ENCODE results near the gene TMEM245.

TMEM245 gene

DNA sequence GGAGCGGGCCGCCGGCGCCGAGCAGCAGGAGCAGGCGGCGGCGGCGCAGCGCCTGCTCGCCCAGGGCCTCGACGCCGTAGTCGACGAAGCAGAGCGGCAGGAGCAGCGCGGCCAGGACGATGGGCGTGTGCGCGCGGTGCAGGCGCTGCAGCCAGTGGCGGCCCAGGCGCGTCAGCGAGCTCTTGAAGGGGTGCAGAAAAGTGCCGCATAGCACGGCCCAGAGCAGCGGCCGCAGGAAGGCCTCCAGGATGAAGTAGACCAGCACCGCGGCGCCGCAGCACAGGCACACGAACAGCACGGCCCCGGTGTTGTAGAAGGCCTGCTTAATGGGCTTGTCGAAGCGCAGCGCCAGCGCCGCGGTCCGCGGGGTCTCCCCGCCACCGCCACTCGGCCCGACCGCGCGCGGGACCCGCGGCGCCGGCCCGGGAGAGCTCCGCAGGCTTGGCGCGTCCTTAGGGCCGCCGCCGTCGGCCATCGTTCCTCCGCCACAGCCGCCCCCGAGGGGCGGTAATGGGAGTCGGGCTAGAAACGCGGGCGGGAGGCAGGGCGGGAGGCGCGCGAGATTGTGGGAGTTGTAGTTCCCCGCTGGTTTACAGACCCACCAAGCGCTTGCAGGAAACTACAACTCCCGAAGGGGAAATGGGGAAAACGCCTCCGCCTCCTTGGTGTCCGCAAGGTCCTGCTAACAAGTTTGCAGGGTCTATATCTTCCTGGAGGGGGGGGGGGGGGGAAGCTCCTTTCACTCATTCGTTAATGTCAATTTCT, at the start of gene TMEM245:
TSS of gene TMEM245 (minus strand) at position 509 of the 765 bp plus-strand sequence. CDS start at position 475, 34 bp downstream.
- peak; percentile 88 for DNase-seq (ENCODE audit: low read depth)

DNA sequence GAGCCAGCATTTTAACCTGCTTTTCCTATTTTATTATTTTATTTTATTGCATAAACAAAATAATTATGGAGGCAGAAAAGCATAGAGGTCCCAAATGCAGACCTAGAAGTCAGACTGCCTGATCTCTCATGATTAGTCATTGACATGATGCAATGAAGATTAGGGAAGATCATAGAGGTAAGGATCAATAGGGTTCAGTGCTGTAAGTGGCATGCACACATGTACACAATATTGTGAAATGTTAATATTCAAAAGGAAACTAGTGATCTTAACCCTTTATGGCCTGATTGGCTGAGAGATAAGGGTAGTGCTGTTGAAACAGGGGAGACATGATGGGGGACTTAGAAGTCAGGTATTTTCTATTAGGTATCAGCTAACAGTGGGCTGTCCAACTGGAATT, 48.4 kb upstream of the TMEM245 start:
- DNase-seq (ENCODE audit: low read depth), result no peak

DNA sequence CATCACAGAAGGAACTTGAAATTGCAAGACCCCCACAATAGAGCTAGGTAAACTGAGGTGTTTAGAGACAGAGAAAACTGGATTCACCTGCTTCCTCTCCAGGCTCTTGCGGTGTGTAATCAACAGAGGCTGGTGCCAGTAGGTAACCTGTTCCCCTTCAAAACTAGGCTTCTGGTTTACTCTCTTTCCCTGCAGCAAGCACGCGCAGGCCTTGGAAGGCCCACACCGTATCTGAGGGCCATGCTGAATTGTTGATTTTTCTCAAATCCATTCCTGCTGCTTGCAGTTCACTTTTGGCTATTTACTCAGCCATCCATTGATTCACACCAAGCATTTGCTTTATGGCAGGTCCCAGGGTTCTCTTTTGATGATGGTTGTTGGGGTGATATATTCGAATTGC, 48.0 kb upstream of the TMEM245 start:
- no peak for DNase-seq (ENCODE audit: low read depth)

DNA sequence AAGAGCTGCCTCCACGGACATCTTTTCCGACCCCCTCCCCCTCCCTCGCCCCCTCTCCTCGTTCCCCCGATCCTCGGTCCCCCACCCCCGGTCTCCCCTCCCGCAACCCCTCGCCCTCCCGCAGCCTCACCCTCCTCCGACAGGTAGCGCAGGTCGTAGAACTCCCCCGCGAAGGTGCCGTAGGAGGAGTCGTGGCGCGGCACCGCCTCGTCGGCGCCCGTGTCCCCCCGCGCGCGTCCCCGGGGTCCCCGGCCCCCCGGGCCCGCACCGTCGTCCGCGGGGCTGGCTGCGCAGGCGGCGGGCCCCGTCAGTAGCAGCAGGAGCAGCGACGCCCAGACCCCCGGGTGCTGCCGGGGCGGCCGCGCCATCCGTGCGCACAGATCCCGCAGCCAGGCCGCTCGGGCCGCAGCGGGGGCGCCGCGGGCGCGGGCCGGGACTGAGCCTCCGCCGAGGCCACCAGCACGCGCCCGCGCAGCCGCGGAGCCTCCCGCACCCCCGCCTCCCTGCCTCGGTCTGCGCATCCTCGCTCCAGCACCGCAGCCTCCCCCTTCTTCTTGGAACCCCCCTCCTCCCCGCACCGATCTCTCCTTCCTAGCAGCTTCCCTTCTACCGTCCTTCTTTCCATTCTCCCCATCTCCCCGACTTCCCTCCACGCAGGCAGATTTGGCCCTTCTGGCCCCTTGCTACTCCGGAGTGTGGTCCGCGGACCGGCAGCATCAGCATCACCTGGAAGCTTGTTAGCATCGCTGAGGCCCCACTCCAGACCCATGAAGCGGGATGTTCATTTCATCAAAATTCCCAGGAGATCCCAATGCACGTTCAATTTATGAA, 47.2 kb upstream of the TMEM245 start, which contains the start of gene FRRS1L:
TSS of gene FRRS1L (minus strand) at position 479 of the 831 bp plus-strand sequence. CDS start at position 368, 111 bp downstream.
- DNase-seq (ENCODE audit: low read depth), result no peak

DNA sequence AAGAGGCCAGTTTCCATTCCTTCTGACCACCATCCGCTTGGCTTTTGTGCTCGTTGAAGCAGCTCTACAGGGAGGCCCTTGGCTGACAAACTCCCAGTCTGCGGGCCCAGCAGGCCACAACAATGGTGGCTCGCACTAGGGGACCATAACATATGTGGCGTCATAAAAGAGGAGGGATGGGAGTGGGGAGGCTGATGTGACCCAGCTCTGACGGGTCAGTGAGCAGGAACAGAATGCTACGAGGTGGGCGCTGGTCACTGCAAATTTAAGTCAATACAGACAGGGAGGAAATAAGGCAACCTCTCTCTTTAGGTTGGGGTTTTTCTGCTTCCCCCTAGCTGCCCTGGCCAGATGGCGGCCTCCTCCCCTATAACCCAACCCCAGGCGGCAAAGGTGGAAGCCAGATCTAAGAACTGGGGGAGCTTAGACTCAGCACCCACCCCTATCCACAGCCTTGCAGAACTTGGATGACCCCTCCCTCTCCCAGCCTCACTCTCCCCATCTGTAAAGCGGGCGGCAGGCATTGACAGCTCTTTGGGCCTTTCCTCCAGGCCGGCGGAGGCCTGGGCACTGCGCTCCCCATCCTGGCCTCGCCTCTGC, 46.5 kb upstream of the TMEM245 start:
- DNase-seq (ENCODE audit: low read depth), result no peak

DNA sequence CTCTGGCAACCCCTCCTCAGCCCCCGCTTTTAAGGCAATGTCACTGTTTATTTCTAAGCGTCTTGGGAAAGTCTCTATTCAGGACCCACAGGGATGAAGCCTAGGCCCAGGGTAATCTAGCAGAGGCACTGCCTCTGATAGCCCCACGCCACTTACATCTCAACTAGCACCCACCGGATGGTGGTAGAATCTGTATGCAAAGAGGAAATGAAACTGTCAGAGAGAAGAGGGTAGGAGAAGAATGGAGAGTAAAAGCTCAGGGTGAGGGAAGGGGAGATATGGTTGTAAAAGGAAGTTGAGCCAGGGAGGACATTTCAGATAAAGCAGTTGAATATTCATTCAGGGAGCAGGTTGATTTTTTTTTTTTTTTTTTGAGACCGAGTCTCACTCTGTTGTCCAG, 44.3 kb upstream of the TMEM245 start:
- DNase-seq (ENCODE audit: low read depth), result no peak

DNA sequence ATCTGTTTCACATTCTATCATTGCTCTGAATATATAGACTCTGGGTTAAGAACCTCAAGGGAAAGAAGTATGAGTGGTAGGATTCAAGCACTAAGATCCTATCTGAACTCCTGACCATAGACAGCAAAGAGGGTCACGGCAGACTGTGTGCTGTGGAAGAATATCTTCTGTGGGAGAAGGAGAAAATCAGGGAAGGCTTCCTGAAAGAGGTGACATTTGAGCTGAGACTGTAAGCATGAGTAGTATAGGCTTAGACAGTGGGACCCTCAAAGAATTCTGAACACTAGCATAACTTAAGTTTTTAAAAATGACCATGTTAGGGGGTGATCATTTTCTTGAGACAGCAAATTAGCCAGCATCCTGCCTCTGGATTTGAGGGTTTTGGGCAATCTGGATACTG, 43.4 kb upstream of the TMEM245 start:
- no peak for DNase-seq (ENCODE audit: low read depth)

DNA sequence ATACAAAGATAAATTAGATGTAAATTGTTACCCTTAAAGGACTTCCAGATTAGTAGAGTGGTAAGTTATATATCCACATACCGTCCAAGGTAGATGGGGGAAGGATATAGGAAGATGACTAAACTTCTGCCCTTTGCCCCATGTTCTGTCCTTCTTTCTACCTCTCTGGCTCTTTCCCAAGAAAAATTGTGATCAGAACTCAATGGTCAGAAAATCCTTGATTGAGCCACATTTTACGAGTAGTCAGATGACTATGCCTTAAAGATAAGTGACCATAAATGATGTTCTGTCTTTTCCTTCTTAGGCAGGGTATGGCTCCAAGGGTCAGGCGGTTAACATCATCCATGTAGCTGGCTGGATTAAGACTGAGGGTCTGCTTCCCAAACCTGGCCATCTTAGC, 42.9 kb upstream of the TMEM245 start:
- DNase-seq (ENCODE audit: low read depth), result no peak

DNA sequence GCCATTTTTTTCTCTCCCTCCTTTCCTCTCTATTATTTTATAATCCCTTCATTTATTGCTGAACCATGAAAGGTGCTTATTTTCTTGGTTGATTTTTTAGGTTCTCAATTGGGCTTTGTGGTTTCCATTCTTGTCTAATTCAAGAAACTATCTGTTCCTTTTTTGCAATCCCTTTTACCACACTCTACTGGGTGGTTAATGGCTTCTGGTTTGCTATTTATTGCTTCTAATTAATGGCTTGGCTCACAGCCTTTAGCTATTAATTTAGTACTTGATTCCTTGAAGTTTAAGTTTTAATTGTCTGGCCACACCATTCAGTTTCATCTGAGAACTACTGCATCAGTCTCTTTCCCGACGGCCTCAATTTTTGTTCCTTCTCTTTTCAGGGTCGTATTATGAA, 41.7 kb upstream of the TMEM245 start:
- DNase-seq (ENCODE audit: low read depth), result no peak

DNA sequence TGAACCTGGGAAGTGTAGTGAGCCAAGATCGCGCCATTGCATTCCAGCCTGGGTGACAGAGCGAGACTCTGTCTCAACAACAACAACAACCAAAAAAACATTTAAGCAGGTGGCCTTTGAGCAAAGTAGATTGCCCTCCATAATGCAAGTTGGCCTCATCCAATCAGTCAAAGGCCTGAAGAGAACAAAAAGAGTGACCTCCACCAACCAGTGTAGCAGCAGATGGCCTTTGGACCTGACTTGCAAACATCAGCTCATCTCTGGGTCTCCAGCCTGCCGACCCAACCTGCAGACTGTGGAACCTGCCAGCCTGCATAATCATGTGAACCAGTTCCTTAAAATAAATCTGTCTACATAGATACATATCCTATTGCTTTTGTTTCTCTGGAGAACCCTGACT, 39.8 kb upstream of the TMEM245 start:
- DNase-seq (ENCODE audit: low read depth), result no peak

DNA sequence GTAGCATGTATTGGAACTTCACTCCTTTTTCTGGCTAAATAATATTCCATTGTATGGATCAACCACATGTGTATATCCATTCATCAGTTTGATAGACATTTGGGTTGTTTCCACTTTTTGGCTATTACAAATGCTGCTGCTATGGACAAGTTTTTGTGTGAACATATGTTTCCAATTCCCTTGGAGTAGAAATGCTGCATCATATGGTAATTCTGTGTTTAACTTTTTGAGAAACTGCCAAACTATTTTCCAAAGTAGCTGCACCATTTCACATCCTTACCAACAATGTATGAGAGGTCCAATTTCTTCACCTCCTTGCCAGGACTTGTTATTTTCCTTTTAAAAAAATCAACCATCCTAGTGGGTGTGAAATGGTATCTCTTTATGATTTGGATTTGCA, 38.9 kb upstream of the TMEM245 start:
- DNase-seq (ENCODE audit: low read depth), result no peak

DNA sequence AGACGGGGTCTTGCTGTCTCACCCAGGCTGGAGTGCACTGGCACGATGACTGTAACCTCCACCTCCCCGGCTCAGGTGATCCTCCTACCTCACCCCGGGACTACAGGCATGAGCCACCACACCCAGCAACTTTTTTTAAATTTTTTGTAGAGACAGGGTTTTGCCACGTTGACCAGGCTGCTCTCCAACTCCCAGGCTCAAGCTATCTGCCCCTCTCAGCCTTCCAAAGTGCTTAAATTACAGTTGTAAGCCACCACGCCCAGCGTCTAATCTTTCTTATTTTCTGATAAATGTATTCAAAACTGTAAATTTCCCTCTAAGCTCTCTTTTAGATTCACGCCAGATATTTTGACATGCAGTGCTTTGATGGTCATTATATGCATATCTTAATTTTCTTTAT, 37.0 kb upstream of the TMEM245 start:
- DNase-seq (ENCODE audit: low read depth), result no peak

DNA sequence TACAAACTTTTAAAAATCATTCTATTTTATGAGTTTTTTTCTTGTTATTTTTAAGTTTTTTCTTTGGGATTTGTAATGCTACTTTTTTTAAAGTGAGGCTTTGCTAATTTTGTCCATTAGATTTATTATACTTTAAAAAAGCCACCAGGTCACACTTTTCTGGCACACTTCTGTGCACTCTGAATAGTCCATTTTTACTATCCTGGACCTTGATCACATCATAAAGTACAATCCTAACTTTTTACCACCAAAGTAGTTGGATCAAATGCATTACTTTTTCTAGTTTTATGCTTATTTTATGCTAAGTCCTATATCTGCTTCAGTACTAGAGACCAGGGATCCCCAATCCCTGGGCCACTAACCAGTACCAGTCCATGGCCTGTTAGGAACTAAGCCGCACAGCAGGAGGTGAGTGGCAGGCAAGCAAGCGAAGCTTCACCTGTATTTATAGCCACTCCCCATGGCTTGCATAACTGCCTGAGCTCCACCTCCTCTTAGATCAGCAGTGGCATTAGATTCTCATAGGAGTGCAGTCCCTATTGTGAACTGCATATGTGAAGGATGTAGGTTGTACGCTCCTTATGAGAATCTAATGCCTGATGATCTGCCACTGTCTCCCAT, 31.3 kb upstream of the TMEM245 start:
- DNase-seq (ENCODE audit: low read depth), result no peak

DNA sequence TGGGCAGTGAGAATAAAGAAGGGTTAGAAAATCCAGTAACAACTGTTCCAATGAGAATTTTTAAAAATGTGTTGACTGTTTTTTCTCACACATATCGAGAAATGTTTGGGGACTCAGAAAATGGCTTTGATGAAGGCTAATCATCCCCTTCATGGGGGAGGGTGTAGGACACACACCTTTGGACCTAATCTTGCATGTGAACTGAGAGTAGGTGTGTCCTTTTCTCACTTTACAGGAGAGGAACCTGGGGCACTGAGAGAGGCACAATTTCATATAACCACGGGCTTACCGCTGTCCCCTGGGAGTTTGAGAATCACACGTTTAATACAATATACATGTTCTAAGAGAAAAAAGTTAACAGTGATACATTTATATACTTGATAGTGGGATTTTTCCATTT, 30.0 kb upstream of the TMEM245 start:
- no peak for DNase-seq (ENCODE audit: low read depth)

DNA sequence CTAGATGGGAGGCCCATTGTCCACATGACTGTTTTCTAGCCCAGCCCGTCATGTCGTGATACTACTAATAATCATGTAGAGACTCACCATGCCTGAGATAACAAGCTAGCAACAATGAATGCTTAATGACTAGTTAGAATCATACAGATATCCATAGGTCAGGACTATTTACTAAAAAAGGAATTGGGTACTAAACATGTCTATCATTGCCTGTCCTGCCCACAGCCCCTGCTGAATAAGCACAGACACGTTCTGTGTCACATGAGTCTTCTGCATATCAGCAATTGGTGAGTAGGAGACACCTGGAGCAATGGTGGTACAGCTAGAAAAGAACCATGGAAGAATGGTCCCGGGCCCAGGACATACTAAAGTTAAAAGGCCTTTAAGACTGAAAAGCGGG, 29.3 kb upstream of the TMEM245 start:
- DNase-seq (ENCODE audit: low read depth), result no peak

DNA sequence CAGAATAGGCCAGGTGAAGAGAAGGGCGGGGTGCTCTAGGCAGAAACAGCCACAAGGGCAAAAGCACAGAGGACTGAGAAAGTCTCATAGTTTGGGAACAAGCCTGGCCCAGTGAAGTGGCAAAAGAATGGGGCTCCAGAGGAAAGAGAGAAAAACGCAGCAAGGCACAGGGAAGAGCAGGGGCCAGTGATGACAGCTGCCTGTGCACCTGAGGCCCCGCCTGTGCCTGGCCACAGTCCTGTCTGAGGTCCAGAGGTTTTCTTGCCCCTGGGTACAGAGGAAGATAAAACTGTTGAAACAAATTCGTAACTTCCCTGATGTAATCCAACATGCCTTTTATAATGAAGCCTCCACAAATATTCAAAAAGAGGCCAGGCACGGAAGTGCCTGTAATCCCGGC, 25.3 kb upstream of the TMEM245 start:
- DNase-seq (ENCODE audit: low read depth), result no peak

DNA sequence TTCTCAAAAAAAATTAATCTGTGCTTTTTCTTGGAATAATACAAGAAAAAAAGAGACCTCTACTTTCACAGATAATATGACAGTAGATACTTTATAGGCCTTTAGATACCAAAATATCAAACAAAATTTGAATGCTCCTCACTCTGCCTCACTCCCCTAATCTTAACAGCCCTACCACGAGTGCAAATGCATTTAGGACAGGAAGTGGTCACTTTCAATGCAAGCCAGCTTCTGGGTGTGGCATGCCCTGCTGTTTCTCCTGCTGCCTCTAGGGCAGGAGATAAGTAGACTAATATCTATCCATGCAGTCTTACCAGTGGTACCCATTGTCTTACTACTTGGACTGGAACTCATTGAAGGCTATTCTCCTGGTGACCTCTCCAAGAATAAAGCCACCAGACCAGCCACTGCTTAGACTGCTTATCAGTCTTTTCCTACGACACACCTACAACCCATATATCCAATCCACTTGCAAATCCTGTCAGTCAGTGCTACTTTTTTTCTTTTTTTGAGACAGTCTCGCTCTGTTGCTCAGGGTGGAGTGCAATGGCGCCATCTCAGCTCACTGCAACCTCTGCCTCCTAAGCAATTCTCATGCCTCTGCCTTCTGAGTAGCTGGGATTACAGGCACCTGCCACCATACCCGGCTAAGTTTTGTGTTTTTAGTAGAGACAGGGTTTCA, 24.3 kb upstream of the TMEM245 start:
- DNase-seq (ENCODE audit: low read depth), result no peak

DNA sequence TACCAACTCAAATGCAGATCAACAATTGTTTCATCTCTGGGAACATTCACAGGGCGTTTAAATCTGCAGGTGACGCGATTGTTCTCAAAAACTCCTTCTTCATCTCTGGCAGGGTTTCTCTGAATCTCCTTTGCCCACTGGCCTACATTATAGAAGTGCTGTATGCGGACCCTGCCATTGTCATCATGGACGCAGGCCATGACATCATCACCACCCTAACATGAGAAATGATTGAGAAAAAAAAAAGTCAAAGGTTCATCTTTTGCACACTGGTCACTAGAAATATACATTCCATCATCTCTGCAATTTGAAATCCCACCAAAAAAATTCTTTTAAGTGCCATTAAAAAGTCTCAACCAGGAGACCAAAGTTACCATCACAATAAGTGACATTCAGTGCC, 21.6 kb upstream of the TMEM245 start:
- no peak for DNase-seq (ENCODE audit: low read depth)

DNA sequence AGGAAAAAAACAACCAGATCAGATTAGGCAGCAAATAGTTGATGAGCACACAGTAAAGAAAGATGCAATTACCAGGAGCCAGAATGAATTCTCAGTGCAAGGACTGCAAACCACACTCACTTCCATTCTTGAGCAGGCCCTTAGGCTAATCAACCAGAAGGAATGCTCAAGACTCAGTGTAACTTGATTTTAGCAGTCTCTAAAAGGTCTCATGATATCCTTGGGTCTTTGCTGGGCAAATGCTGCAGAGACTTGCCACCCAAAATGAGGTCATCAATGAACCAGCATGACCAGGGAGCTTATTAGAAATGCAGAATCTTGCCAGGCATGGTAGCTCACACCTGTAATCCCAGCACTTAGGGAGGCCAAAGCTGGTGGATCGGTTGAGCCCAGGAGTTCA, 20.1 kb upstream of the TMEM245 start:
- DNase-seq (ENCODE audit: low read depth), result no peak

DNA sequence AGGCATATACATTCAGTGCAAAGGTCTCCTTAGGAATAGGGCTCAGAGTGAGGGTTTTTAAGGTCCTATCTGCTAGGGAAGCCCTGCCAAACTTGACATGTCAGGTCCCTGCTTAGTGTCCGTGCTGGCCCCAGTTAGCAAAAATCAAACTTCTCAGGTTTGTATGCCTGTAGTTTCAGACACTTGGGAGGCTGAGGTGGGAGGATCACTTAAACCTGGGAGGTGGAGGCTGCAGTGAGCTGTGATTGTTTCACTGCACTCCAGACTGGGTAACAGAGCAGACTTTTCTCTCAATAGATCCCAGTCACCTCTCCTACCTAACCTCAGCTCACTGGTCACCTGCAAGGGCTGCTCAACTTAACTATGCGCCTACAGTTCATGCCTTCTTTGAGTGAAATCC, 18.7 kb upstream of the TMEM245 start:
- DNase-seq (ENCODE audit: low read depth), result no peak

DNA sequence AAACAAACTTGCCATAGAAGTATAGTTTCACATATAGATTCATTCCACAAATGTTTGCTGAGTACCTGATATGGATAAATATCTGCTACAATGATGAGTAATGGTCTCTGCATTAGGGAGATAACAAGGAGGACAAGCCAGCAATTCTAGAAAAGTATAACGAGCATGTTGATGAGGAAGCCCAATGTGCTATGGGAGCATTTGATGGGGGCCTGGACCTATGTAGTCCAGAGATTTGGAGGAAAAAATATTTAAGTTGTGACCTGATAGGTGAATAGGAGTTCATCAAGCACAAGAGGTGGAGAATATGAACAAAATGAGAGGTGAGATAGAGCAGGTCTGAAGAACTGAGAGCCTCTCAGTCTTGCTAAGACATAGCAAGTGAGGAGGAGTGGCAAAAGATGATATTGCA, 14.4 kb upstream of the TMEM245 start:
- no peak for DNase-seq (ENCODE audit: low read depth)

DNA sequence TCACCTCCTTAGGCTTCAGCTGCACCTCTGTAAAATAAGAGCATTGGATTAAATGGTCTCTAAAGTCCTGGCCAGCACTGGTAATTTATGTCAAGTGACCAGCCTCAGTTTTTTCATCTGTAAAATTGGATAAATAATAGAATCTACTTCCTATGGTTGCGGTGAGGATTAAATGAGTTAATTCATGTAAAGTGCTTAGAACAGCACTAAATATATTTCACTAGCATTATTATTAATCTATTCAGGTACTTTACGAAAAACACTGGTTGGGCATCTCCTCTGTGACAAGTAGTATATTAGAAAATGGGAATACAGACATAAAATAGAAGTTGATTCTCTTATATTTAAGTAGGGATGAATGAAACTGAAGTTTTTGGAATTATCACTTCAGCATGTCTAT, 13.8 kb upstream of the TMEM245 start:
- DNase-seq (ENCODE audit: low read depth), result no peak
